ENCODE measurements around the gene SLIT3.

The SLIT3 gene

GRCh38 chr5:168676501-168676900, 624.4 kb downstream of the SLIT3 start:
- no peak for DNase-seq (ENCODE audit: low read depth, low spot score)

DNA sequence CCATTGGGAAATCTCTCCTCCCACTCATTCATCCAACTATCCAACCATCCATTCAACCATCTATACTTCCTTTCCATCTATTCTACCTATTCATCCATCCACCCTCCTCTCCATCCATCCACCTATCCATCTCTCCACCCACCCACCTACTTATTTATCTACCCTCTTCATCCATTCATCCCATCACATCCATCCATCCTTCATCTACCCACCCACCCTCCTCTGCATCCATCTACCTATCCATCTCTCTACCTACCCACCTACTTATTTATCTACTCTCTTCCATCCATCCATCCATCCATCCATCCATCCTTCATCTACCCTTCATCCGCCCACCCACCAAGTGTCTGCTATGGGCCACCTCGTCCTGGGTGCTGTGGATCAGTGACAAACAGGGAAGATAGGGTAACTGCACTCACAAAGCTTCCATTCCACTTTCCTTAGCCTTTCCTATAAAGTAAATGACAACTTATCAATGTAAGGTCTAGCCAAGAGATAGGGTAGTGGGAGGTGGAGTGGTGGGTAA, 625.0 kb downstream of the SLIT3 start:
- no peak for DNase-seq (ENCODE audit: low read depth, low spot score)

GRCh38 chr5:168674893-168675482, 626.0 kb downstream of the SLIT3 start:
- no peak for DNase-seq (ENCODE audit: low read depth, low spot score)

DNA sequence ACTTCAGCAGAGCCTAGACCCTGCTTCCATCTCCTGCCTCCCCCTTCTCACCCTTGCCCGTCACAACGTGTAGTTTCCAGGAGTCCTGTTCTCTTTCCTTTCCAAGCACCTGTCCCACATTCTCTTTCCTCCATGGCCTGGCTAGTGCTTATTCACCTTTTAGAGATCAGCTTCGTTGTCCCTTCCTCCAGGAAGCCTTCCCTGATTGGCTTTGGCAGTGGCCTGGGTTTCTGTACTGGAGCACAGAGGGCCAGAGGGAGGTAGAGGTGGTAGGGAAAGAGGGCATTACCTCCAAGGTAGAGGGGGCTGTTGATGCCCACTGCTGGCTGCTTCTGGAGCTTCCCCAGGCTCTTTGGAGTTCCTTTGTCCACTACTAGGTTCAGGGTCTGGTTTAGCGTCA, 628.1 kb downstream of the SLIT3 start:
- no peak for DNase-seq (ENCODE audit: low read depth, low spot score)

- DNase-seq (ENCODE audit: low read depth, low spot score) = no peak
These were observed 628.9 kb downstream of the SLIT3 start for GRCh38 chr5:168672016-168672415.

DNA sequence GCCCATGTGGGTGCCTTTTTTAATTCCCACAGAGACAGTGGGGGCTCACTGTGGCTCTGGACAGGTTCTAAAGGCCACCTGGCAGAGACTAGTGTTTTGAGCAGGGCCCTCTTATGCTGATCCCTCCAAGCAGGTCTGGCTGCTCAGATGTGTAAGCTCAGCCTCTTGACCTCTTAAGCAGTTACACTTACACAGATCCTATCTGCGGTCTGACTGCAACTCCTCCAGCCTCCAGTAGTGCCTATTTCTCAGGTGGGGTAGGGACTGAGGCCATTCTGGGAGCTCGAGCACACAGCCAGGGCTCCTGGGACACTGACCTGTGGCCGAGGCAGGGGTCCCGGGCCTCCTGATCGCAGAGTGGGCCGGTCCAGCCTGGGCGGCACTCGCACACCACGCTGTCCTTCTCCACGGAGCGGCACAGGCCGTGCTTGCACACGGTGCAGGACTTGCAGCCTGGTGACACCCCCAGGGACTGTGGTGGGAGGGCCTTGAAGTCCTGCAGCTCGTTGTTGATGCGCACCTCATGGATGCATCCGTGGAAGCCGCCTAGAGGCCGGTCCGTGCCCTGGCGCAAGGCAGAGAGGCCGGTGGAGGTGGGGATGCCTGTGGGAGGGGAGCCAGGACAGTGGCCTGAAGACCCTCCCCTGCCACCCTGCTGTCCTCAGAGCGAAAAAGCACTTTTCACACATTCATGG, 629.9 kb downstream of the SLIT3 start:
- DNase-seq (ENCODE audit: low read depth, low spot score) = no peak

DNA sequence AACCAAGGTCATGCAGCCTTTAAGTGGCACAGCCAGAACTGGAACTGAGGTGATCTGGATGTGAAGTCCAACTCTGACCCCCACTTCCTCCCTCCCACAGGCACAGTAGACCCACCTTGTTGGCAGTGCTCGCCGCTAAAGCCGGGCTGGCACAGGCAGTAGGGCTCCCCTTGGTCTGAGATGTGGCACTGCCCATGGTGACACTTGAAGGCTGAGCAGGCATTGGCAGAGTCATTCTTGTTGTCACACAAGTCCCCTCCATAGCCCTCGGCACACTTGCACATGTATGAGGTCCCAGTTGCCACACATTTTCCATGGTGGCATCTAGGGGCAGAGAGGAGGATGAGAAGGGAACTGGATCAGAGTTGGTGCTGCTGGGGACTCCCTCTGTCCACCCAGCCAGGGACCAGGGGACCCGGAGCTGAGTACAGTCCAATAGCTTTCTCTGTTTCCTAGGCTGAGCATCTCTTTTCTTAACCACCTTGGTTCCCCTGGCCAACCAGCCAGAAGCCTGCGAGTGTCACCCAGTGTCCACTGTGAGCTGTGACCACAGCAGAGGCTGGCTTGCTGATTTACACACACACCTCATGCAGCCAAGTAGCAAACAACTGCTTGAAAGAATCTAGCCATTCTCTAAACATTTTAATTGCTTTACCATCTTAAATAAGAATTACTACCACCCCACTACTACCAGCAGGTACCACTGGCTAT, 631.1 kb downstream of the SLIT3 start:
- DNase-seq (ENCODE audit: low read depth, low spot score) = no peak

GRCh38 chr5:168669156-168669555, 631.8 kb downstream of the SLIT3 start:
- no peak for DNase-seq (ENCODE audit: low read depth, low spot score)

GRCh38 chr5:168668078-168668477, 632.9 kb downstream of the SLIT3 start:
- DNase-seq (ENCODE audit: low read depth, low spot score) = no peak

- no peak for DNase-seq (ENCODE audit: low read depth, low spot score)
These were observed 633.6 kb downstream of the SLIT3 start for GRCh38 chr5:168667301-168667840.

DNA sequence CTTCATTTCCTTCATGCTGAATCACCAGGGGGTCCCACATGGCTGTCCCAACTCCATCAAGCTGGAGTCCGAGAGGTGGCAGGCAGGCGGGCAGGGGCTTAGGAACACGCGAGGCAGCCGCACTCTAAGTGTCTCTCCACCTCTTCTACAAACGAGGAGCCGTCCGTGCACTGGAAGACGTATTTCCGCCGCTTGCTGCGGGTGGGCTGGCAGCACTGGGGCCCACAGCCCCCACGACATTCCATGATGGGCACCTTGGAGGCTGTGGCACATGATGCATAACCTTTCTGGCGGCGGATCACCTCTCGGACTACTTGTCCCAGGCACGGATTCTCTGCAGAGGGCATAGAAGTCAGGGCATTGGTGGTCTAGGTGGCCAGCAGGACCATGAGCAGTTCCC, 634.6 kb downstream of the SLIT3 start:
- DNase-seq (ENCODE audit: low read depth, low spot score) = no peak

DNA sequence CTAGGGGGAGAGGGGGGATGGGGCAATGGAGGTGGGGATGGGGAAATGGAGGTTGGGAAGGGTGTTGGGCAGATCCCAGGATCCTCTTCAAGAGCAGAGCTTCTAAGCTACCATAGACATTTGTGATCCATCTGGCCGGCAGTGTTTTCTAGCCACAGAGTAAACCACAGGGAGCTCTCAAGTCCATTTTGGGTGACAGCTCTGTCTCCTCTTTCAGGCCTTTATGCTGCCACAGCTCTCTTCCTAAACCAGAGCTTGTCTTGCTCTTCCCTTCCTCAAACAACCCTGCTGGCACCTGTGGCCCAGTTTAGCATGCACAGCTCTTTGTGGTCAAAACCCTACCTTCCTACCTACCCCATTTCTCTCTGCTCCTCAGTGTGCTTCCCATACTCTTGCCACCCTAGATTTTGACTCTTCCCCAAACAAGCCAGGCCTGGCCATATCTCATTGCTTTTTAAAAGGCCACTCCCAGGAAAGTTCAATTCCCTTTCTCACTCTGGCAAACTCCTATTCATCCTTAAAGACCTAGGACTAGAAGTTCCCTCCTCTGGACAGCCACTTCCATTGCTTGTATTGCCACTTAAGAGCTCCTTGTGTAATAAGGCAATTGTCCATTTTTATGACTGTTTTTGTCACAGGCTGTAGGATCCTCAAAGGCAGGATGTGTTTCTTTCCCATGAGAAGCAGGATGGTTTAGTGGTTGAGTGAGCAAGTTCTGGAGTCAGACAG, 637.5 kb downstream of the SLIT3 start:
- no peak for DNase-seq (ENCODE audit: low read depth, low spot score)

GRCh38 chr5:168661593-168662485, 639.1 kb downstream of the SLIT3 start:
- DNase-seq (ENCODE audit: low read depth, low spot score) = no peak

- DNase-seq (ENCODE audit: low read depth, low spot score) = no peak
These were observed 640.2 kb downstream of the SLIT3 start for GRCh38 chr5:168660691-168661090.

DNA sequence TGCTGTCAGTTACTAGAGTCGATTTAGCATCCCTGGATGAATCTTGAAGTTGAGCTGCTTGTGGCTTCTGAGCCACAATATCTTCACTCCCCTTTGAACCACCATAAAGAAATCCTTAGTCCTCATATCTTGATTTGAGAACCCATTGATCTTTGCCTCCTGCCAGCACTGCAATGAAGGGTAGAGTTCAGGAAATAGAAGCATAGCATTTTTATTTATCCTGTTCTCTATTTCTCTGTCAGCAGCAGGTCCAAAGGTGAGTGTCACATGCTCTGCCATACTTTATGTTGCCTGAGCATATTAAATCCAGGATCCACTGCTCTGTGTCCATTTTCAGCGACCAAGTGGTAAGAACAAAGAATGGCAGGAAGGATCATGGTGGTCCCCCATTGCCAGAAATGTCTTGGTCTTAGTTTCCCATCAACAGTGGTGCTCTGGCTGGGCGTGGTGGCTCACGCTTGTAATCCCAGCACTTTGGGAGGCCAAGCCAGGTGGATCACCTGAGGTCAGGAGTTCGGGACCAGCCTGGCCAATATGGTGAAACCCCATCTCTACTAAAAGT, 641.6 kb downstream of the SLIT3 start:
- DNase-seq (ENCODE audit: low read depth, low spot score) = no peak

GRCh38 chr5:168658394-168658793, 642.5 kb downstream of the SLIT3 start:
- DNase-seq (ENCODE audit: low read depth, low spot score) = no peak

DNA sequence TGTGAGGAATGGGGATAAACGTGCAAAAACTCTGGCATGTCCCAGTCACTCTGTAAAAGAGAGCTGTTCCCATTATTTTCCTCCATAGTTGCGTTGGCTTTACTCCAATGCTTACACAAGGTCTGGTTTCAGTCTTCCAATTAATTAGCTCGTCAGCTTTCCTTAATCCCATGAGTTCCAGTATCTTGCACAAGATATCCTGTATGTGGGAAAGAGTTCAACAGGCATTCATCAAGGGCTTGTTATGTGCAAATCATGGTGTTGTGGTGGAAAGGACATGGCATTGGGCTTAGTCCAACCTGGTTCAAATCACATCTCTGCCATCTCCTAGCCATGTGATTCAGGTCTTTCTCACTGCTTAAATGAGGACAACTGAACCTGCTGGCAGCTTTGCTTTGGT, 644.3 kb downstream of the SLIT3 start:
- no peak for DNase-seq (ENCODE audit: low read depth, low spot score)

- no peak for DNase-seq (ENCODE audit: low read depth, low spot score)
These were observed 645.6 kb downstream of the SLIT3 start for GRCh38 chr5:168655316-168655715.

DNA sequence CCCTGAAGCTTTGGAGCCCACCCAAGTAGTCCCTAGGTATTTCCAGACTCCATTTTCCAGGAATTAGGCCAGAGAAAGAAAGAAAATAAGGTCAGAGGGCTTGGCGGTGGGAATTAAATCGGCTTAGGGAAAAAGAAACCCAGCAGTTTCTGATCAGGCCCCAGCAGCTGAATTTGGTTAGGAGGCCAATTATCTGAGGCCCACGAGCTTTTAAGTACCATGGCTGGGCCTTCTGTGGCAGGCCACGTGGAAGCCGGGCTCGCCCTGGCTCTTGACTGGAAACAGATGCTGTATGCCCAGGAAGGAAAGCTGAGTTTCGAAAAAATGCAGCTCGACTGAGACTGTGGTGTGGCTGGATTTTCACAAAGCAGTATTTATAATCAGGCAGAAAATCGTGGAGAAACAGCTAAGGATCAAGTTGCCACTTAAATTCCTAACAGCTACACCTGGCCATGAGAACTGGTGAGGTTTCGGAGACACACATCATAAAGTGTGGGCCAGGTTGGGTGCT, 646.7 kb downstream of the SLIT3 start:
- peak; percentile 1 for DNase-seq (ENCODE audit: low read depth, low spot score)

- no peak for DNase-seq (ENCODE audit: low read depth, low spot score)
These were observed 647.3 kb downstream of the SLIT3 start for GRCh38 chr5:168653626-168654025.

Data from smooth muscle cell of the brain vasculature (primary cell).